ENCODE data around the gene PHKB. TPM values are rescaled to one million over a fixed set of nuclear protein-coding genes. Genes with fewer than 3 reads are reported as not detected.

PHKB gene
- total RNA-seq, 2 donors from 2014 or later = 75.7 to 93.8 TPM

- no peak for ATAC-seq (ENCODE audit: insufficient number of reproducible peaks, low FRiP score, low read depth)
- Histone ChIP-seq H3K36me3 (peaks cover 28% of the 10 kb centered on the region), H3K4me3 (no peak overlapping the region), H3K27me3 (replicated peaks; ENCODE audit: insufficient read depth) (no peaks in the 10 kb centered on the region), H3K4me1 (ENCODE audit: control insufficient read depth in 1 of 2, low read depth in 2 of 2) (no peaks in the 10 kb centered on the region), H3K9me3 (no peaks in the 10 kb centered on the region), H3K27ac (no peak overlapping the region)
- DNase-seq (ENCODE audit: low spot score) = no peak
- TF ChIP-seq CTCF (IDR thresholded peaks at IDR 0.05) = no peak
Measured at GRCh38 chr16:47695756-47696155, 234.6 kb downstream of the PHKB start.

GRCh38 chr16:47697826-47698225 lies 236.7 kb downstream of the PHKB start:
- Histone ChIP-seq H3K36me3 (peaks cover 25% of the 10 kb centered on the region), H3K27me3 (replicated peaks; ENCODE audit: insufficient read depth) (no peaks in the 10 kb centered on the region), H3K27ac (no peak overlapping the region), H3K4me1 (ENCODE audit: control insufficient read depth in 1 of 2, low read depth in 2 of 2) (no peaks in the 10 kb centered on the region), H3K4me3 (no peak overlapping the region), H3K9me3 (no peaks in the 10 kb centered on the region)
- ATAC-seq (ENCODE audit: insufficient number of reproducible peaks, low FRiP score, low read depth) = no peak
- no peak for TF ChIP-seq CTCF (IDR thresholded peaks at IDR 0.05)
- DNase-seq (ENCODE audit: low spot score) = no peak

GRCh38 chr16:47699106-47699505 lies 238.0 kb downstream of the PHKB start:
- peaks cover 14% of the 10 kb centered on the region for H3K36me3 ChIP-seq
- ATAC-seq (ENCODE audit: insufficient number of reproducible peaks, low FRiP score, low read depth) (no peak), DNase-seq (ENCODE audit: low spot score) (no peak)
- H3K4me1 ChIP-seq (ENCODE audit: control insufficient read depth in 1 of 2, low read depth in 2 of 2) = no peaks in the 10 kb centered on the region
- H3K27ac ChIP-seq = no peak overlapping the region
- H3K4me3 ChIP-seq = no peak overlapping the region
- no peaks in the 10 kb centered on the region for H3K9me3 ChIP-seq
- no peak for TF ChIP-seq CTCF (IDR thresholded peaks at IDR 0.05)
- H3K27me3 ChIP-seq (replicated peaks; ENCODE audit: insufficient read depth) = no peaks in the 10 kb centered on the region

- no peak overlapping the region for H3K4me3 ChIP-seq
- H3K4me1 ChIP-seq (ENCODE audit: control insufficient read depth in 1 of 2, low read depth in 2 of 2) = no peaks in the 10 kb centered on the region
- no peak for TF ChIP-seq CTCF (IDR thresholded peaks at IDR 0.05)
- H3K36me3 ChIP-seq = peaks cover 7% of the 10 kb centered on the region
- H3K9me3 ChIP-seq = no peaks in the 10 kb centered on the region
- no peak for DNase-seq (ENCODE audit: low spot score)
- no peak for ATAC-seq (ENCODE audit: insufficient number of reproducible peaks, low FRiP score, low read depth)
- H3K27me3 ChIP-seq (replicated peaks; ENCODE audit: insufficient read depth) = no peaks in the 10 kb centered on the region
- no peak overlapping the region for H3K27ac ChIP-seq
Measured at GRCh38 chr16:47700857-47701587, 239.9 kb downstream of the PHKB start.

- ATAC-seq (ENCODE audit: insufficient number of reproducible peaks, low FRiP score, low read depth) = no peak
Measured at GRCh38 chr16:47705266-47705665, 244.1 kb downstream of the PHKB start.

More at GRCh38 chr16:47705266-47705665, 244.1 kb downstream of the PHKB start:
- no peaks in the 10 kb centered on the region for H3K27me3 ChIP-seq (replicated peaks; ENCODE audit: insufficient read depth)
- H3K4me1 ChIP-seq (ENCODE audit: control insufficient read depth in 1 of 2, low read depth in 2 of 2) = no peaks in the 10 kb centered on the region
- no peak for DNase-seq (ENCODE audit: low spot score)
- H3K27ac ChIP-seq = no peak overlapping the region
- no peak overlapping the region for H3K4me3 ChIP-seq
- no peak for TF ChIP-seq CTCF (IDR thresholded peaks at IDR 0.05)
- H3K9me3 ChIP-seq = no peaks in the 10 kb centered on the region
- no peaks in the 10 kb centered on the region for H3K36me3 ChIP-seq
